Sigmoid colon (tissue), 7 donors: ENCODE results near the gene ZBTB3. TPM values are rescaled to one million over a fixed set of nuclear protein-coding genes. Genes with fewer than 3 reads are reported as not detected.

Source experiments
- DNase-seq: peaks from one replicate; pipeline ENCODE4 v3.0.0-alpha.2; 2019
- H3K27ac ChIP-seq, 4 donors: fragments of 200-600 bp; sonication (generic); one replicate each; pipeline ENCODE4 v1.5.1; 2016 to 2019; ENCODE audit warnings: mild to moderate bottlenecking in 1 of 4
- H3K27me3 ChIP-seq, 3 donors: fragments of 200-600 bp; sonication (generic); one replicate each; pipeline ENCODE4 v1.5.1; 2019; ENCODE audit warnings: mild to moderate bottlenecking in 1 of 3
- H3K36me3 ChIP-seq, 4 donors: fragments of 200-600 bp; sonication (generic); one replicate each; pipeline ENCODE4 v1.5.1; 2016 to 2019
- H3K4me1 ChIP-seq, 4 donors: fragments of 200-600 bp; sonication (generic); one replicate each; pipeline ENCODE4 v1.5.1; 2017 to 2019
- H3K4me3 ChIP-seq, 4 donors: fragments of 200-600 bp; sonication (generic); one replicate each; pipeline ENCODE4 v1.5.1; 2017 to 2019; ENCODE audit warnings: mild to moderate bottlenecking in 2 of 4, moderate library complexity in 1 of 4
- H3K9me3 ChIP-seq, 4 donors: fragments of 200-600 bp in 3 of 4; sonication (generic) in 3 of 4; one replicate each; pipeline versions ENCODE4 v1.5.1 to v1.6.1; 2013 to 2019
- EP300 ChIP-seq, 4 donors: sonication (generic); formaldehyde crosslinking; IDR thresholded peaks; one replicate each; pipeline ENCODE4 v1.6.1; 2017; ENCODE audit warnings: antibody characterized with exemption in 4 of 4
- POLR2A ChIP-seq, 2 donors: fragments of 450-650 bp; IDR thresholded peaks; one replicate each; pipeline ENCODE4 v1.6.1; 2016; ENCODE audit warnings: antibody characterized with exemption in 2 of 2, mild to moderate bottlenecking in 2 of 2, moderate library complexity in 2 of 2
- POLR2AphosphoS5 ChIP-seq, 4 donors: sonication (generic); formaldehyde crosslinking; IDR thresholded peaks; one replicate each; pipeline ENCODE4 v1.6.1; 2017; ENCODE audit warnings: antibody characterized with exemption in 4 of 4
- WGBS, 2 donors: extraction: QIAGEN DNeasy Blood & Tissue Kit; methylation state at CpG; one replicate each; pipeline ENCODE4 v1.1.7; 2013; 5-methylcytosine and 5-hydroxymethylcytosine counted together
- intact Hi-C: fragments of 100-400 bp; cut with DNase I; formaldehyde crosslinking; loops from one replicate; pipeline ENCODE4 v1.15.1; 2023
- polyA plus RNA-seq, 3 donors: library from polyadenylated mRNA; stranded (reverse); fragments of 200-250 nt; gene quantifications; one replicate each; pipeline ENCODE4 v1.2.3, GENCODE V29; 2013
- total RNA-seq, 4 donors: library from RNA; depleted of rRNA; stranded (reverse); fragments of >200 nt; gene quantifications; one replicate each; pipeline ENCODE4 v1.1.0, GENCODE V29; 2016
- TF ChIP-seq, protein P1 (sequence below), 4 experiments: fragments of 450-650 bp in 3 of 4; fragments of 200-600 bp in 1 of 4; IDR thresholded peaks; one replicate each; pipeline ENCODE4 v1.5.1; 2016 to 2019; ENCODE audit warnings: antibody characterized with exemption in 4 of 4, mild to moderate bottlenecking in 3 of 4, moderate library complexity in 2 of 4
- donor health status: healthy with polysubstance abuse.
- donor health status: Bipolar disorder and iron deficiency.
- donor health status: healthy.

The ZBTB3 gene
- total and polyA plus RNA-seq, 7 donors, result 1.2 to 12.1 (median 6.6) TPM

DNA sequence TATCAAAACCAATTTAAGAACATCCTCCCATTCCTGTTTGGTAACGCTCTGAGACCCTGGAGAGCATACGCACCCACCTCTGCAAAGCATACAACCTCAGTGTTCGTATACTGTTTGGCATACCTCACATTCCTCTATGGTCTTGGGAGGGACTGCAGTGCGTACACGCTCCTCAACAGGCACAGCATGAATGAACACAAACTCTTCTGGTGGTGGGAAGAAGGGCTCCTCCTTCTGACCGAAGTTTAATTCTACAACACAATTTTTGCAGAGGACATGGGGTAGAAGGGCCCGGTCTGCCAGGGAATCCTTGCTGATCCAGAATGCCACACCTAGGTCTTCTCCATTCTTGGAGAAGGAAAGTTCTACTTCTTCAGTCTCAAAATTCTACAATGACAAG lies 32.0 kb downstream of the ZBTB3 start:
- no peak for TF ChIP-seq POLR2A (IDR thresholded peaks at IDR 0.05)
- TF ChIP-seq, protein P1, sequence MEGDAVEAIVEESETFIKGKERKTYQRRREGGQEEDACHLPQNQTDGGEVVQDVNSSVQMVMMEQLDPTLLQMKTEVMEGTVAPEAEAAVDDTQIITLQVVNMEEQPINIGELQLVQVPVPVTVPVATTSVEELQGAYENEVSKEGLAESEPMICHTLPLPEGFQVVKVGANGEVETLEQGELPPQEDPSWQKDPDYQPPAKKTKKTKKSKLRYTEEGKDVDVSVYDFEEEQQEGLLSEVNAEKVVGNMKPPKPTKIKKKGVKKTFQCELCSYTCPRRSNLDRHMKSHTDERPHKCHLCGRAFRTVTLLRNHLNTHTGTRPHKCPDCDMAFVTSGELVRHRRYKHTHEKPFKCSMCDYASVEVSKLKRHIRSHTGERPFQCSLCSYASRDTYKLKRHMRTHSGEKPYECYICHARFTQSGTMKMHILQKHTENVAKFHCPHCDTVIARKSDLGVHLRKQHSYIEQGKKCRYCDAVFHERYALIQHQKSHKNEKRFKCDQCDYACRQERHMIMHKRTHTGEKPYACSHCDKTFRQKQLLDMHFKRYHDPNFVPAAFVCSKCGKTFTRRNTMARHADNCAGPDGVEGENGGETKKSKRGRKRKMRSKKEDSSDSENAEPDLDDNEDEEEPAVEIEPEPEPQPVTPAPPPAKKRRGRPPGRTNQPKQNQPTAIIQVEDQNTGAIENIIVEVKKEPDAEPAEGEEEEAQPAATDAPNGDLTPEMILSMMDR (IDR thresholded peaks at IDR 0.05), result no peak
- no peak for TF ChIP-seq POLR2AphosphoS5 (IDR thresholded peaks at IDR 0.05)
- TF ChIP-seq EP300 (IDR thresholded peaks at IDR 0.05), result no peak
- 75 to 83% methylated on average over 7 of the region's 7 CpGs for WGBS, 2 donors
- Histone ChIP-seq H3K27me3 (no peaks in the 10 kb centered on the region), H3K4me3 (no peak overlapping the region), H3K36me3 (peaks cover 59 to 73% (median 67%) of the 10 kb centered on the region in 4 donors), H3K27ac (no peak overlapping the region), H3K9me3 (no peaks in the 10 kb centered on the region), H3K4me1 (peaks cover 0 to 38% (median 31%) of the 10 kb centered on the region in 4 donors)
- intact Hi-C loops, result no loop called here
- DNase-seq, result peak; percentile 20

DNA sequence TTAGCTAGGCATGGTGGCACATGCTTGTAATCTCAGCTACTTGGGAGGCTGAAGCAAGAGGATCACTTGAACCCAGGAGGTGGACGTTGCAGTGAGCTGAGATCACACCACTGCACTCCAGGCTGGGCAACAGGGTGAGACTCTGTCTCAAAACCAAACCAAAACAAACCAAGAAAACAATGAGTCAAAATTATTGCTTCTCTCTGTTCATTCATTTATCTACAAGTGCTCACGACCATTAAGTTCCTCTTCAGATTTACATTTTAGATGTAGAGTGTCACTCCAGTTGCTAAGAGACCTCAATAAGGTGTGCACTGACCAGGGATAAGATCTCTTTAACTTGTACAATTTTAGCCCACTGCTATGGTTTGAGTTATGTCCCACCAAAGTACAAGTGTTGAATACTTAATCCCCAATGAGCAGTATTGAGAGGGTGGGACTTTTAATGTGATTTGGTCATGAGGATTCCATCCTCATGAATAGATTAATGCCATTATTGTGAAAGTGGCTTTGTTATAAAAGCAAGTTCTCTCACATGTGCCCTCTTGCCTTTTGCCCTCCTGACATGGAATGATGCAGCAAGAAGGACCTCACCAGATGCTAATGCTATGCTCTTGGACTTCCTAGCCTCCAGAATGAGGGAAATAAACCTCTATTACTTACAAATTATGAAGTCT lies 34.5 kb downstream of the ZBTB3 start:
- Histone ChIP-seq H3K9me3 (no peaks in the 10 kb centered on the region), H3K36me3 (peaks cover 84 to 99% (median 92%) of the 10 kb centered on the region in 4 donors), H3K4me1 (peaks cover 0 to 18% (median 14%) of the 10 kb centered on the region in 4 donors), H3K4me3 (no peak overlapping the region), H3K27me3 (no peaks in the 10 kb centered on the region), H3K27ac (no peak overlapping the region)
- TF ChIP-seq EP300 (IDR thresholded peaks at IDR 0.05), result no peak
- intact Hi-C loops, result no loop called here
- 77 to 81% methylated on average over 2 of the region's 2 CpGs for WGBS, 2 donors
- no peak for DNase-seq

DNA sequence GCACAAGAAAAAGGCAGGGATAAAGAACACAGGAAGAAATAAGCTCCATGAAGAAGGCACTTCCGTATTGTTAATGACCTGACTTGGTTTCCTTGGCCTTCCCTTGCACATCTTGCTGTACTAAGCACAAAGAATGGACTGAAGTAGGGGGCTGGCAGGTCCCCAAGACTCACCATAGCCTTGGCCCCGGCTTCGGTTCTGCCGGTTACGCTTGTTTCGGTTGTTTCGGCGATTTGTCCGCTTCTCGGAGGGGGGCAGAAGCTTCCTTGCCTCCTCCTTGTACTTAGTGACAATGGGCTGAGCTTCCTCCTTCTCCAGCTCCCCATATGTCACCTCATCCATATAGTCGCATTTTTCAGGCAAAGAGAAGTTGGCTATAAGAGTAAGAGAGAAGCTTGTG lies 37.1 kb downstream of the ZBTB3 start:
- no peaks in the 10 kb centered on the region for H3K27me3 ChIP-seq
- TF ChIP-seq, protein P1 (IDR thresholded peaks at IDR 0.05), result no peak
- TF ChIP-seq EP300 (IDR thresholded peaks at IDR 0.05) (no peak), POLR2A (IDR thresholded peaks at IDR 0.05) (no peak), POLR2AphosphoS5 (IDR thresholded peaks at IDR 0.05) (no peak)
- no peak for DNase-seq
- H3K27ac ChIP-seq, result no peak overlapping the region
- WGBS, 2 donors, result 90 to 96% methylated on average over 11 of the region's 11 CpGs
- H3K4me1 ChIP-seq, result peaks cover 0 to 3% (median 0%) of the 10 kb centered on the region in 4 donors
- no peak overlapping the region for H3K4me3 ChIP-seq
- intact Hi-C loops, result no loop called here
- no peaks in the 10 kb centered on the region for H3K9me3 ChIP-seq
- H3K36me3 ChIP-seq, result peaks cover 78 to 99% (median 84%) of the 10 kb centered on the region in 4 donors

DNA sequence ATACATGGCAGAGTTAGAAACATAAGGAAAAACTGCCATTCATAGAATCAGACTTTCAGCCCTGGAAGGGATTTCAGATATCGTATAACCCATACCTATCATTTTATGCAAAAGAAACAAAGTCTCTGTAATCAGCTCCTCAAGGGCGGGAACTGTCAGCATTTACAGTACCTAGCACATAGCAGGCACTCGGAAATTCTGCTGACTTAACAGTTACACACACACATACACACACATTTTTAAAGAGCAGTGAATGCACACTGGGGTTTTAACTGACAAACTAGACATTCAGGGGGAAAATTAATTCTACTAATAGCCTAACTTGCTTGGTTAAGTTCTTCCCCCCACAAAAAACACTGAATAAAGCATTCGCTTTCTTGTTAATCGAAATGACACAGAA lies 37.8 kb downstream of the ZBTB3 start:
- H3K27ac ChIP-seq, result no peak overlapping the region
- TF ChIP-seq POLR2AphosphoS5 (IDR thresholded peaks at IDR 0.05) (no peak), POLR2A (IDR thresholded peaks at IDR 0.05) (no peak), EP300 (IDR thresholded peaks at IDR 0.05) (no peak)
- TF ChIP-seq, protein P1 (IDR thresholded peaks at IDR 0.05), result no peak
- H3K4me1 ChIP-seq, result no peaks in the 10 kb centered on the region
- H3K4me3 ChIP-seq, result no peak overlapping the region
- WGBS, 2 donors, result 80 to 86% methylated on average over 5 of the region's 5 CpGs
- peaks cover 72 to 99% (median 82%) of the 10 kb centered on the region in 4 donors for H3K36me3 ChIP-seq
- H3K9me3 ChIP-seq, result no peaks in the 10 kb centered on the region
- H3K27me3 ChIP-seq, result no peaks in the 10 kb centered on the region
- intact Hi-C loops, result no loop called here
- DNase-seq, result no peak

DNA sequence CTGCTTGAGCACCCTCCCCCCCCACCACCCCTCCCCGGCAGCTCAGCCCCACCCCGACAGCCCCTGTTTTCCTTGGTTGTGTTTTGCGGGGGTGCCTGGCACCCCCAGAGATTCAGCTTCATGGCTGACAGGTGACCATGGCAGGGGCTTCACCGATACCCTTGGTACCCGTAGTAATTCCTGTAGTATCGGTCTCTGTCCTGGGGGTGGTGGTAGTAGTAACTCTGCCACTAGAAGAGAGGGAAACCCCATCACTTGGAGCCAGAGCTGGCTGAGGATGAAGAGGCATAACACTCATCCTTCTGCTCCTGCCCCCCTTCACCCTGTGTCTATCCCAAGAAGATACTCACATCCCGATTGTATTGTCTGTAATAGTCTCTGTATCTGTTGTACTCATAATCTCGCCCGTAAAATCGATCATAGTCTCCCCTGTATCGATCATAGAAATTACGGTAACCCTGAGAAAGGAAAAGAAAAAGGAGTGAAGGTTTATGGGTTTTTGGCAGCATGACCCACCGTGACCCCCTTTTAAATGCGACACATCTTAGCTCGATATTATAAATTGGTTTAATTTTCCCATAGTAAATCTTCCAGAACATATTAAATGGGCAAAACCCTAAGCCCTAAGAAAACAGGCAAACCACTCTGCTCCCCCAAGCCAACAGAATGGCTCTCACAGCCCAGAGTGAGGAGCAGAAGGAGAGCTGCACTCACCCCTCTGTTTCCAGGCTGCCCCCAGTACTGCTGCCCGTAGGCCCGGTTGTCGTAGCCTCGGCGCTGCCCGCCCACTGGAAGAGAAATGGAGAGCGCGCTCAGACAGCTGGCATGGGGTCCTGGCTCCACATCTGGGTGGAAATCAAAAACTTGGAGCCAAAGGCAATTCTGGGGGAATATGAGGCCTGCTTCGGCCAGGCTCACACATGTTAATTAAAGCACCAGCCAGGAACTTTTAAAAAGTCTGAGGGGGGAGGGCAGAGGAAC lies 38.5 kb downstream of the ZBTB3 start:
- H3K9me3 ChIP-seq, result no peaks in the 10 kb centered on the region
- H3K4me1 ChIP-seq, result peaks cover 0 to 4% (median 2%) of the 10 kb centered on the region in 4 donors
- no peak for DNase-seq
- intact Hi-C loops, result no loop called here
- no peaks in the 10 kb centered on the region for H3K27me3 ChIP-seq
- TF ChIP-seq POLR2A (IDR thresholded peaks at IDR 0.05), result no peak
- TF ChIP-seq, protein P1 (IDR thresholded peaks at IDR 0.05), result no peak
- no peak for TF ChIP-seq POLR2AphosphoS5 (IDR thresholded peaks at IDR 0.05)
- no peak overlapping the region for H3K4me3 ChIP-seq
- 90 to 93% methylated on average over 24 of the region's 24 CpGs for WGBS, 2 donors
- no peak overlapping the region for H3K27ac ChIP-seq
- peaks cover 65 to 99% (median 78%) of the 10 kb centered on the region in 4 donors for H3K36me3 ChIP-seq
